Calu3 (cell line): ENCODE results near the gene ASTN2. TPM values are rescaled to one million over a fixed set of nuclear protein-coding genes. Genes with fewer than 3 reads are reported as not detected.

Experiments
- BruUV-seq: library from RNA; stranded (reverse); fragments of 400-500 nt; replicated peaks from 2 replicates; lab custom pipeline; 2021; lab: Mats Ljungman, UMichigan
- CTCF ChIA-PET: fragments of 300-600 bp; sonication (Branson Sonifier 250); formaldehyde crosslinking; loops from one replicate; lab custom pipeline; 2022; ENCODE audit warnings: antibody characterized with exemption; lab: Charles Lee
- DNase-seq: peaks from one replicate; pipeline ENCODE4 v3.0.0; 2022
- H3K27ac Mint-ChIP-seq: one replicate; pipeline ENCODE4 v1.8.0; 2022; ENCODE audit warnings: mixed read lengths; ENCODE audit not compliant: unreplicated experiment
- H3K27me3 Mint-ChIP-seq: one replicate; pipeline ENCODE4 v1.8.0; 2022; ENCODE audit warnings: mixed read lengths; ENCODE audit not compliant: unreplicated experiment
- H3K36me3 Mint-ChIP-seq: one replicate; pipeline ENCODE4 v1.8.0; 2022; ENCODE audit warnings: mild to moderate bottlenecking, moderate library complexity, mixed read lengths; ENCODE audit not compliant: insufficient read depth, unreplicated experiment
- H3K4me1 Mint-ChIP-seq: one replicate; pipeline ENCODE4 v1.8.0; 2022; ENCODE audit warnings: mild to moderate bottlenecking, low read depth, mixed read lengths; ENCODE audit not compliant: unreplicated experiment
- H3K4me3 Mint-ChIP-seq: one replicate; pipeline ENCODE4 v1.8.0; 2022; ENCODE audit warnings: mild to moderate bottlenecking, low read depth, moderate library complexity, mixed read lengths; ENCODE audit not compliant: unreplicated experiment
- H3K9me3 Mint-ChIP-seq: one replicate; pipeline ENCODE4 v1.8.0; 2022; ENCODE audit warnings: low read depth, mixed read lengths; ENCODE audit not compliant: unreplicated experiment
- CTCF ChIP-seq: fragments of 200-600 bp; IDR thresholded peaks from one replicate; pipeline ENCODE4 v1.8.0; 2022; ENCODE audit warnings: antibody characterized with exemption; ENCODE audit not compliant: unreplicated experiment
- intact Hi-C: fragments of 100-400 bp; cut with micrococcal nuclease; formaldehyde crosslinking; loops from one replicate; pipeline ENCODE4 v1.10.0; 2022; ENCODE audit not compliant: unreplicated experiment
- total RNA-seq: library from RNA; stranded (reverse); gene quantifications from 2 replicates; pipeline ENCODE4 v1.2.3, GENCODE V29; 2022

ASTN2 gene
- total RNA-seq, 1 experiment from 2014 or later = 1.7 TPM

DNA sequence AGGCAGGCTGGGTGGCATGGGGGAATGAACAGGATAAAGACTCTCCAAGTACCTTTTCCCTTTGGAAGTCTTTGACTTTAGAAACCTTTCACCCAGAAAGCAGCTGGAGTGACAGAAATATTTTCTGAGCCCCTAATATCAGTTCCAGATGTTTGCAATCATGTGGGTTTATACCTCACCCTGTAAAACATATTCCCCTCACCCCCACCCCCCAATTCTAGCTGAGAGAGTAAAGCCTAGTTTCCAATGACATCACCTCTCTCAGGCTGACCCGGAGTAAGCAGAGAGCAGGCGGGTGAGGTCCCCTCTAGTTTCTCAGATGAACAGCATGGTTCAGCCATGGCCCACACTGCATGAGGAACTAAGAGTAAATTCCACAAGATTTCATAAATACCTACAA is 810.6 kb downstream of the ASTN2 start:
- no peak overlapping the region for H3K27ac Mint-ChIP-seq
- H3K27me3 Mint-ChIP-seq = no peaks in the 10 kb centered on the region
- no peak for TF ChIP-seq CTCF
- CTCF ChIA-PET = no interaction called here
- no peaks in the 10 kb centered on the region for H3K4me1 Mint-ChIP-seq
- peaks cover 10% of the 10 kb centered on the region for H3K9me3 Mint-ChIP-seq
- no peak overlapping the region for H3K4me3 Mint-ChIP-seq
- no TSS peak for BruUV-seq
- intact Hi-C loops = no loop called here
- no peak for DNase-seq
- H3K36me3 Mint-ChIP-seq = no peaks in the 10 kb centered on the region

GRCh38 chr9:116599342-116599884 is 815.4 kb downstream of the ASTN2 start:
- H3K36me3 Mint-ChIP-seq = no peaks in the 10 kb centered on the region
- intact Hi-C loops = no loop called here
- no peak for DNase-seq
- H3K9me3 Mint-ChIP-seq = no peaks in the 10 kb centered on the region
- no peaks in the 10 kb centered on the region for H3K4me1 Mint-ChIP-seq
- H3K4me3 Mint-ChIP-seq = no peak overlapping the region
- no peak overlapping the region for H3K27ac Mint-ChIP-seq
- CTCF ChIA-PET = no interaction called here
- no peak for TF ChIP-seq CTCF
- no peaks in the 10 kb centered on the region for H3K27me3 Mint-ChIP-seq
- no TSS peak for BruUV-seq

GRCh38 chr9:116596646-116597045 is 818.2 kb downstream of the ASTN2 start:
- H3K27ac Mint-ChIP-seq = no peak overlapping the region
- H3K36me3 Mint-ChIP-seq = no peaks in the 10 kb centered on the region
- CTCF ChIA-PET = no interaction called here
- no peaks in the 10 kb centered on the region for H3K9me3 Mint-ChIP-seq
- H3K4me3 Mint-ChIP-seq = no peak overlapping the region
- no peak for DNase-seq
- BruUV-seq = no TSS peak
- intact Hi-C loops = no loop called here
- no peak for TF ChIP-seq CTCF
- no peaks in the 10 kb centered on the region for H3K4me1 Mint-ChIP-seq
- no peaks in the 10 kb centered on the region for H3K27me3 Mint-ChIP-seq

GRCh38 chr9:116594547-116594946 is 820.3 kb downstream of the ASTN2 start:
- Mint-ChIP-seq H3K27ac (no peak overlapping the region), H3K4me3 (no peak overlapping the region), H3K9me3 (no peaks in the 10 kb centered on the region), H3K36me3 (no peaks in the 10 kb centered on the region), H3K27me3 (no peaks in the 10 kb centered on the region), H3K4me1 (no peaks in the 10 kb centered on the region)
- intact Hi-C loops = no loop called here
- no peak for DNase-seq
- CTCF ChIA-PET = no interaction called here
- TF ChIP-seq CTCF = no peak
- no TSS peak for BruUV-seq
